Amniotic stem cell (primary cell): ENCODE data around the gene SOCS7.
A peak's percentile ranks its signal among the peaks of the same experiment; 100 is the strongest.
"Not testable (repeated sequence)": the region's sequence is repeated elsewhere in the genome, so short reads cannot be mapped to it uniquely, and the experiment has no call there.

Experiments used
- DNase-seq: peaks from one replicate; lab custom pipeline; 2025; lab: John Stamatoyannopoulos, UW

SOCS7 gene

DNA sequence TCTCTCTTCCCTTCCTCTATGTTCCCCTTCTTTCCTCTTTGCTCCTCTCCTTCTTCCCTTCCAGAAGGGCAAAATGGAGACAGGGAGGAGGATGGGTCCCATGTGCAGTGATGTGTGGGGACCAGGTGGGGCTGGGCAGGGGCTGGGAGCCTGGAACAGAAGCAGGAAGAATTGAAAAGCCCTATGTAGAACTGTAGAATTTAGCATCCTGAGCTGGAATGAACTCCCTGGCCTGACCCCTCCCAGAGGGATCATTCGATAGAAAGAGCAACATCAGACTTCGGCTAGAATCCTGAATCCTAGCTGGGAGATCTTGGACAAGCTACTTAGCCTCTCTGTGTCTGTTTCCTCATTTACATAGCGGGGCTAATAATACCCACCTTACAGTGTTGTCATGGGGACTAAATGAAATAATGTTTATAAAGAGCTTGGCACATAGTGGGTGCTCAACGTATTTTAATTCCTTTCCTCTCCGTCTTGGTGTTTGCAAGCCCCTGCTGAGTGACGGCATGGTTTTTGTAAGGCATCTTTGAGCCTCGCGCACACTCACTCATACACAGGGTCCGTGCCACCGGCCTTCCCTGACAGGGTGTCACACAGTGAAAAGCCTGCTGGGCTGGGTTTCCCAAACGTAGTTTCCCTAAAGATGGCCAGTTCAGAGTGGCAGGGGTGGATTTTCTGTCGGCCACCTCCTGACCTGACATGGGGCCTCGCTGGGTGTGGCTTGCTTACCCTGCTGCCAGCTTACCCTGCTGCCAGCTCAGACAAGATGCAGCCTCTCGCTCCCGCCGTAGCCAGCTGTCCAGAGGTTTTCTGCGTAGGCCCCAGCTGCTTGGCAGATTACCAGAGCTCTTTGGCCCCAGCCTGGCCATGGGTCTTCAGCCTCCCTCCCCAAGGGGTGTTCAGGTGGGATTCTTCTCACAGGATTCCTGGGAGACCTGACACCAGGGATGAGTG, 70.5 kb downstream of the SOCS7 start:
- no peak for DNase-seq

- DNase-seq: no peak
Observed at GRCh38 chr17:38424297-38424972, 72.8 kb downstream of the SOCS7 start.

GRCh38 chr17:38425031-38425430, 73.4 kb downstream of the SOCS7 start:
- DNase-seq: no peak

- DNase-seq: no peak
Observed at GRCh38 chr17:38425744-38426143, 74.1 kb downstream of the SOCS7 start.

GRCh38 chr17:38426441-38426840, 74.8 kb downstream of the SOCS7 start:
- DNase-seq: no peak

DNA sequence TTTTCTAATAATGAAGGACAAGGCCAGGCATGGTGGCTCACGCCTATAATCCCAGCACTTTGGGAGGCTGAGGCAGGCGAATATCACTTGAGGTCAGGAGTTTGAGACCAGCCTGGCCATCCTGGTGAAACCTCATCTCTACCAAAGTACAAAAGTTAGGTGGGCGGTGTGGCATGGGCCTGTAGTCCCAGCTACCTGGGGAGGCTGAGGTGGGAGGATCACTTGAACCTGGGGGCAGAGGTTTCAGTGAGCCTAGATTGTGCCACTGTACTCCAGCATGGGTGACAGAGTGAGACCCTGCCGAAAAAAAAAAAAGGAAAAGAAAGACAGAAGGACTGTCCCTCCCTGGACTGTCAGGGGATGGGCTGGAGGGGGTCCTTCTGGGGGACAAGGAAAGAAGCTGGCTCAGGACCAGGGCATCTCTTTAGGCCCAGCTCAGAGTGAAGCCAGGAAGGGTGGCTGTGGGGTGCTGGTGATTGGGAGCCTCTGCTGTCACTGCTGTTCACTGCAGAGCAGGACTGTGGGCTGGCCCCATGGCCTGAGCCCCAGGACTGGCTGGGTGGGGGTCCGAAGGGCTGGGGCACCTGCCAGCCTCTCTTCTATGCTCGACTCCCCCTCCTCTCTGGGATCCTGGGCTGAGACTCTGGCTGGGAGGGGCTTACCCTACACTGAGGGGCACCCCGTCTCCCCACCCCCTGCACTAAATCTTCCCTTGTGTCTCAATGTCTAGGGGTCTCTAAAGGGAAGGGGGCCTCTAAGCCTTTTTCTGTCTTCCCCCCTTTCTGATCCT, 75.7 kb downstream of the SOCS7 start:
- DNase-seq: no peak

- DNase-seq: peak; percentile 45
Observed at GRCh38 chr17:38428112-38428642, 76.5 kb downstream of the SOCS7 start, which contains the start of gene ARHGAP23. TSS of gene ARHGAP23 (plus strand) at chr17:38428464. CDS start at chr17:38428486, 22 bp downstream.

DNA sequence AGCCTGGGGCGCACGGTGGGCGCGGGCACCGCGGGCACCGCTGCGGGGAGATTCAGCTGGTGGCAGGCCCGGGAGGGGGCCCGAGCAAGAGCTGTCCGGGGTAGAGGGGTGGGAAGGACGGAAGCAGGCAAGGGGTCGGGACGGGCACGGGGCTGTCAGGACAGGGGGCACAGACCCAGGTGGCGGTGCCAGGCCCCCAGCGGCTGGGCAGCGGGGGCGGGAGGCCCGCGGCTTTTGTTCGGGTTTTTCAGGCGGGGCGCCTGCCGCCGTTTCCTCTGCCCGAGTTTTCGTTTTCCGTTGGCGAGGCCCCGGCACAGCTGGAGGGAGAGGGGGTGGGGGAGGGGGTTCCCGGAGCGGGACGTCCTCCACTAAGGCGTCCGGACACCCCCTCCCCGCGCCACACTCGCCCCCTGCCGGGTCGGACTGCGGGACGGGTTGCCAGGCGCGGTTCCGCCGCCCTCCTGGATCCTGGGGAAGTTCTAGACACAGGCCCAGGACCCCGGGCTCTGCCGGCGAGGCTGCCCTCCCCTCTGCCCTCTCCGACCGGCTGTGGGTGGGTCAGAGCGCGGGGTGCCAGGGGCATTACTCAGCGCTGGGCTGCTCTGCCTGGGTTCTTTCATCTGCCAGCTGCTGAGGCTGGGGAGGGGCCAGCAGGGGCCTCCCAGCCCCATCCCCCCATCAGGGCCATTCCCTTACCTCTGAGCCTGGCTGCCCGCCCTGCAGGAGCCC, 77.2 kb downstream of the SOCS7 start:
- DNase-seq: peak; percentile 32

GRCh38 chr17:38429476-38430100, 77.9 kb downstream of the SOCS7 start:
- DNase-seq: no peak

GRCh38 chr17:38430316-38430715, 78.7 kb downstream of the SOCS7 start:
- no peak for DNase-seq

DNA sequence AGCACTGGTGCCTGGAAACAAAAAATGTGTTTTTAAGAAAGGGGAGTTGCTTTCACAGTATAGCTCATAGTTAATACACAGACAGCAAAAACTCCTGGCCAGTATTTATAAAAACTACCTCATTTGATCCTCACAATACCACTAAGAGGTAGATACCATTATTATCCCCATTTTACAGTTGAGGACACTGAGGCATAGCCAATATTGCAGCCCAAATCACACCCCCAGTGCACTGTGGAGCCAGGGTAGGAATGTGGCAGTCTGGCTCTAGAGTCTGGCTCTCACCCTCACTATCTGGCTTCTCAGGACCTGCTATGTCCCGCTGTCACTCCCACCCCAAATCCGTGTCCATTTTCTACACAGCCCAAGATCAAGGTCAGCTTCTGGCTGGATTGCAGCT, 79.2 kb downstream of the SOCS7 start:
- no peak for DNase-seq

- no peak for DNase-seq
Observed at GRCh38 chr17:38431346-38432145, 79.9 kb downstream of the SOCS7 start.

DNA sequence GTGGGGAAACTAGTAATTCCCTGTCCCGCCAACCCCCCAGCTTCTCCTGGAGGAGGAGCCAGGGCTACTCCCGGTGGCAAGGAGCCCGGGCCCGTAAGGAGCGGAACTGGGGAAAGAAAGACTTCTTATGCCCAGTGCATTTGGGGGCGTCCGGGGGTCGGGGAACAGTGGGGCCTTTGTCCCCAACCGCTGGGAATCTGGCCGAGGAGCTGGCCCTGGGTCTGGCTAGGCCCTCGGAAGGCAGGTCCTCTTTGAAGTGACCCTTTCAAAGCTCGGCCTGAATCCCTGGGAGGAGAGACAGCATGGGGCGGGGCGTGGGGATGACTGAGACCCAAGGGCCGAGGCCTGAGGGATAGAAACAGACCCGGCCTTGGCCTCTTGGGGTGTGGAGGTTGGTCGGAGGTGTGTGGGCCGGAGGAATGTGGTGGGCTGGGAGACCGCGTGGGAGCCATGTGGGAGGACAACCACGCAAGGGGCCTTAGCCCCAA, 82.6 kb downstream of the SOCS7 start:
- DNase-seq: no peak

- DNase-seq: no peak
Observed at GRCh38 chr17:38435795-38436194, 84.2 kb downstream of the SOCS7 start.

GRCh38 chr17:38436386-38436785, 84.7 kb downstream of the SOCS7 start:
- no peak for DNase-seq

- DNase-seq: not testable (repeated sequence)
Observed at GRCh38 chr17:38437313-38437712, 85.7 kb downstream of the SOCS7 start.

DNA sequence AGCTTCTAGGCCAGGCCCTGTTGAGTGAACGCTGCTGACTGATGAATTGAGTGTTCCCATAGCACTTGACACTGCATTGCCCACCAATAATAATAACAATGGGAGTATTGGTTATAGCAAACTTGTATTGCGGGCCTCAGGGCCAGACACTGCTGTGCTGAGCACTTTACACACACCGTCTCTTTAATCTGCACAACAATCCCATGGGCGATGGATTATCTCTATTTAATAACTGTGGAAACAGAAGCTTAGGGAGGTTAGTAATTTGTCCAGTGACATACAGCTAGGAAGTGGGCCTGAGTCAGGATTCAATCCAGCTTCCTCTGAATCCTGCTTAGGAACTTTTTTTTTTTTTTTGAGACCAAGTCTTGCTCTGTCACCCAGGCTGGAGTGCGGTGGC, 87.8 kb downstream of the SOCS7 start:
- DNase-seq: no peak

DNA sequence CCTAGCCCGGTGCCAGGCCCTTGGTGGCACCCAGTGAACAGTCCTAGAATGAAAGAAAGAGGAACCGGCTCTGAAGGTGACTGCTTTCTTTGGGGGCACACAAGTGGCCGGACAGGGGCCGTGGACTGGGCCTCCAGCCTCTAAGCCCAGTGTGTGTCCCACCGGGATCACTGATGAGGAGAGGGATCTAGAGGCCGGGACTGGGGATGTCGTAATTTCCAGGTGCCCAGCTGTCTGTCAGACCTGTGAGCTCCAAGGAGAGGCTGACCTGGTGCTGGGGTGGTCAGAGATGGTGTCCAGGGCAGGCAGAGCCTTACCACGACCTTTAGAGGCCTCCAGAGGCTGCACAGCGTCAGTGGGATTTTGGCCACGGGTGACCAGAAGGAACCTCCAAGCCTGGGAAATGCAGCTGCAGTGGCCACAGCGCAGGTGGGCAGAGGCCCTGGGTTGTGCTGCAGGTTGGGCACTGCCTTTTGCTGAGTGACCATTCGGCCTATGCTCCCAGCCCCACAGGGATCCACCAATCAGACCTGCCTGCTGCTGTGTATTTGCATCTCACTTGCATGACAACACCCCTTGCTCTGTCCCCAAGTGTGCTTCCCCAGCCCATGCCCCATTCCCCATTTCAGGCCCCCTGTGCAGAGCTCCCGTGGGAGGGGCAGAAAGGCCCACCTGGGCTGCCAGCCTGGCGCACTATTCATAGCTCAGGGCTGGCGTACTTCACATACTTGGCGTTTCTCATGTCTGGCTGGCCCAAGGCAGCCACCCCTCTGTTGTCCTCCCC, 89.2 kb downstream of the SOCS7 start:
- no peak for DNase-seq

- no peak for DNase-seq
Observed at GRCh38 chr17:38441429-38442061, 89.9 kb downstream of the SOCS7 start.
